B cell (primary cell): ENCODE measurements around the gene P2RX6. TPM values are rescaled to one million over a fixed set of nuclear protein-coding genes. Genes with fewer than 3 reads are reported as not detected.

Experiments used
- ATAC-seq: fragments of 200-7000 bp; cut with Tn5 transposase; one replicate; pipeline ENCODE4 v1.10.0; 2021; ENCODE audit warnings: low read depth, mild to moderate bottlenecking, moderate number of reproducible peaks, moderate library complexity
- CTCF ChIA-PET: fragments of 350-600 bp; sonication (Branson Sonifier 250); formaldehyde crosslinking; loops from one replicate; lab custom pipeline; 2021; ENCODE audit warnings: antibody characterized with exemption, inconsistent platforms; lab: Charles Lee
- POLR2A ChIA-PET: fragments of 350-600 bp; sonication (Branson Sonifier 250); formaldehyde crosslinking; loops from one replicate; lab custom pipeline; 2021; ENCODE audit warnings: antibody characterized with exemption; lab: Charles Lee
- DNase-seq: peaks from one replicate; pipeline ENCODE4 v3.0.0; 2013
- H2AFZ ChIP-seq: 2 replicates; pipeline ENCODE4 v1.6.1; 2012; ENCODE audit warnings: mild to moderate bottlenecking, low read depth, low read length; ENCODE audit not compliant: insufficient read depth, poor library complexity, severe bottlenecking
- H3K27ac ChIP-seq, 2 donors: 1 replicate in 1 of 2; 2 replicates in 1 of 2; pipeline ENCODE4 v1.5.1; 2012 to 2013; ENCODE audit warnings: low read length in 2 of 2, mild to moderate bottlenecking in 2 of 2, moderate library complexity in 1 of 2
- H3K27me3 ChIP-seq, 4 experiments: fragments of 200-600 bp in 1 of 4; sonication (generic) in 1 of 4; replicated peaks in 1 of 4; 1 replicate in 2 of 4; 2 replicates in 2 of 4; pipeline versions ENCODE4 v1.6.1 to v1.7.0; 2013 to 2016; ENCODE audit warnings: low read length in 3 of 4, mild to moderate bottlenecking in 2 of 4, mixed read lengths in 1 of 4, moderate library complexity in 1 of 4; ENCODE audit not compliant: insufficient read depth in 4 of 4, control insufficient read depth in 3 of 4; ENCODE audit errors: control extremely low read depth in 1 of 4
- H3K36me3 ChIP-seq, 2 experiments: replicated peaks in 1 of 2; 1 replicate in 1 of 2; 2 replicates in 1 of 2; pipeline versions ENCODE4 v1.6.1 to v1.7.1; 2013; ENCODE audit warnings: low read length in 1 of 2; ENCODE audit not compliant: insufficient read depth in 2 of 2, control insufficient read depth in 1 of 2; ENCODE audit errors: control extremely low read depth in 1 of 2, extremely low read depth in 1 of 2
- H3K4me1 ChIP-seq, 2 donors: fragments of 200-600 bp in 1 of 2; sonication (generic) in 1 of 2; 1 replicate in 1 of 2; 2 replicates in 1 of 2; pipeline versions ENCODE4 v1.5.1 to v1.6.1; 2013 to 2017; ENCODE audit warnings: low read length in 2 of 2; ENCODE audit not compliant: control insufficient read depth in 2 of 2, insufficient read depth in 2 of 2
- H3K4me2 ChIP-seq: replicated peaks from 2 replicates; pipeline ENCODE3; 2012; ENCODE audit warnings: mild to moderate bottlenecking, low read depth, low read length; ENCODE audit not compliant: poor library complexity, severe bottlenecking
- H3K4me3 ChIP-seq, 5 experiments: fragments of 200-600 bp in 1 of 5; sonication (generic) in 1 of 5; 1 replicate in 3 of 5; 2 replicates in 2 of 5; pipeline versions ENCODE4 v1.5.1 to v1.7.0; 2011 to 2016; ENCODE audit warnings: low read length in 4 of 5, mild to moderate bottlenecking in 4 of 5, low read depth in 2 of 5, control low read depth in 1 of 5, moderate library complexity in 1 of 5; ENCODE audit not compliant: insufficient read depth in 1 of 5; ENCODE audit errors: control extremely low read depth in 1 of 5, extremely low read depth in 1 of 5
- H3K79me2 ChIP-seq: fragments of 200-600 bp; sonication (generic); one replicate; pipeline ENCODE4 v1.6.0; 2016; ENCODE audit warnings: low read length; ENCODE audit not compliant: control insufficient read depth, insufficient read depth
- H3K9ac ChIP-seq: fragments of 200-600 bp; sonication (generic); 2 replicates; pipeline ENCODE4 v1.6.1; 2017; ENCODE audit warnings: mild to moderate bottlenecking, low read length, moderate library complexity
- H3K9me3 ChIP-seq, 3 donors: one replicate each; pipeline versions ENCODE4 v1.6.1 to v1.7.1; 2013; ENCODE audit warnings: low read length in 2 of 3; ENCODE audit not compliant: control insufficient read depth in 2 of 3, insufficient read depth in 1 of 3; ENCODE audit errors: control extremely low read depth in 1 of 3
- H4K20me1 ChIP-seq: 2 replicates; pipeline ENCODE4 v1.6.0; 2012; ENCODE audit warnings: mild to moderate bottlenecking, low read length; ENCODE audit not compliant: insufficient read depth, control insufficient read depth, poor library complexity, severe bottlenecking
- H3K27ac Mint-ChIP-seq: one replicate; pipeline ENCODE4 v1.8.0; 2021; ENCODE audit warnings: mixed read lengths
- H3K27me3 Mint-ChIP-seq: one replicate; pipeline ENCODE4 v1.8.0; 2021; ENCODE audit warnings: mixed read lengths
- H3K4me1 Mint-ChIP-seq: one replicate; pipeline ENCODE4 v1.8.0; 2021; ENCODE audit warnings: mixed read lengths
- H3K4me3 Mint-ChIP-seq: one replicate; pipeline ENCODE4 v1.8.0; 2021; ENCODE audit warnings: mixed read lengths
- H3K9me3 Mint-ChIP-seq: one replicate; pipeline ENCODE4 v1.8.0; 2022; ENCODE audit warnings: mixed read lengths; ENCODE audit not compliant: insufficient read depth
- EZH2 ChIP-seq: IDR thresholded peaks from 2 replicates; pipeline ENCODE4 v1.6.1; 2012; ENCODE audit warnings: borderline replicate concordance, low read depth, mild to moderate bottlenecking, moderate library complexity, low read length; ENCODE audit not compliant: insufficient read depth, poor library complexity, severe bottlenecking
- WGBS: methylation state at CpG from one replicate; pipeline ENCODE4 v1.1.5; 2013; ENCODE audit warnings: missing lambda C conversion rate; ENCODE audit not compliant: insufficient coverage; 5-methylcytosine and 5-hydroxymethylcytosine counted together
- intact Hi-C: fragments of 100-400 bp; cut with micrococcal nuclease; formaldehyde crosslinking; loops from one replicate; pipeline ENCODE4 v1.10.0; 2022
- polyA plus RNA-seq: library from polyadenylated mRNA; depleted of rRNA; stranded (reverse); fragments of >200 nt; gene quantifications from 2 replicates; pipeline ENCODE4 v1.2.3, GENCODE V29; 2012
- total RNA-seq, 2 donors: library from RNA; stranded (reverse); fragments of 120-200 nt in 1 of 2; gene quantifications; 1 replicate in 1 of 2; 2 replicates in 1 of 2; pipeline versions ENCODE4 v1.2.3 to v1.2.4, GENCODE V29; 2013 to 2022
- TF ChIP-seq, protein P1 (sequence below): fragments of 200-600 bp; IDR thresholded peaks from one replicate; pipeline ENCODE4 v1.8.0; 2022; ENCODE audit warnings: antibody characterized with exemption, mild to moderate bottlenecking

The P2RX6 gene
- total and polyA plus RNA-seq, 2 donors (not counting 1 experiment from before 2014, with no cell fraction given): 0.49 to 0.79 TPM

DNA sequence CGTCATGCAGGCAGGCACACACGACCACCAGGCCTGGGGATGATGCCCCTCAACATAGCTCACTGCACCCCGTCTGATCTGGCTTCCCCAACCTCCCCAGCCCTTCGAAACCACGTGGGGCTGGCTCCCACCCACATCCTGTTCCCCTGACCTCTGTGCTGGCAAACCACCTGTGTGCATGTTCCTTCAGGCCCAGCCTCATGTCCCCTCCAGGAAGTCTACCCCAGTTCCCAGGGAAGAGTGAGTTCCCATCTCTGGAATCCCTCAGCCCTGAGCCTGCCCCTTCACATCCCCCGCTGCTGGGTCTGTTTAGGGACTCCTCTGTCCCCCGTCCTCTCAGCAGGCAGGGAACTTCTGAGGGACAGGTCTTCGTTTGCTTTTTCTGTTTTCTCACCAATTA, 10.3 kb downstream of the P2RX6 start:
- ATAC-seq (no peak), DNase-seq (no peak)
- H3K27ac ChIP-seq: no peak overlapping the region

More for the DNA sequence above, 10.3 kb downstream of the P2RX6 start:
- no peak overlapping the region for H3K27ac Mint-ChIP-seq
- intact Hi-C loops: no loop called here
- no peaks in the 10 kb centered on the region for H4K20me1 ChIP-seq
- no peak overlapping the region for H3K4me3 ChIP-seq
- H3K4me2 ChIP-seq: no peak overlapping the region
- H3K27me3 Mint-ChIP-seq: peaks cover 16% of the 10 kb centered on the region
- no peaks in the 10 kb centered on the region for H3K79me2 ChIP-seq
- no peaks in the 10 kb centered on the region for H3K9me3 Mint-ChIP-seq
- no peaks in the 10 kb centered on the region for H3K9me3 ChIP-seq
- H3K27me3 ChIP-seq: peaks cover 0 to 7% (median 0%) of the 10 kb centered on the region in 4 experiments
- CTCF ChIA-PET: no interaction called here
- H3K4me3 Mint-ChIP-seq: no peak overlapping the region
- TF ChIP-seq, protein P1, sequence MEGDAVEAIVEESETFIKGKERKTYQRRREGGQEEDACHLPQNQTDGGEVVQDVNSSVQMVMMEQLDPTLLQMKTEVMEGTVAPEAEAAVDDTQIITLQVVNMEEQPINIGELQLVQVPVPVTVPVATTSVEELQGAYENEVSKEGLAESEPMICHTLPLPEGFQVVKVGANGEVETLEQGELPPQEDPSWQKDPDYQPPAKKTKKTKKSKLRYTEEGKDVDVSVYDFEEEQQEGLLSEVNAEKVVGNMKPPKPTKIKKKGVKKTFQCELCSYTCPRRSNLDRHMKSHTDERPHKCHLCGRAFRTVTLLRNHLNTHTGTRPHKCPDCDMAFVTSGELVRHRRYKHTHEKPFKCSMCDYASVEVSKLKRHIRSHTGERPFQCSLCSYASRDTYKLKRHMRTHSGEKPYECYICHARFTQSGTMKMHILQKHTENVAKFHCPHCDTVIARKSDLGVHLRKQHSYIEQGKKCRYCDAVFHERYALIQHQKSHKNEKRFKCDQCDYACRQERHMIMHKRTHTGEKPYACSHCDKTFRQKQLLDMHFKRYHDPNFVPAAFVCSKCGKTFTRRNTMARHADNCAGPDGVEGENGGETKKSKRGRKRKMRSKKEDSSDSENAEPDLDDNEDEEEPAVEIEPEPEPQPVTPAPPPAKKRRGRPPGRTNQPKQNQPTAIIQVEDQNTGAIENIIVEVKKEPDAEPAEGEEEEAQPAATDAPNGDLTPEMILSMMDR: no peak
- TF ChIP-seq EZH2: no peak
- H3K36me3 ChIP-seq: no peaks in the 10 kb centered on the region
- H3K4me1 ChIP-seq: no peaks in the 10 kb centered on the region
- WGBS: 39% methylated on average over 5 of the region's 8 CpGs
- no peak overlapping the region for H3K9ac ChIP-seq
- H3K4me1 Mint-ChIP-seq: peaks cover 4% of the 10 kb centered on the region
- POLR2A ChIA-PET: no interaction called here
- no peak overlapping the region for H2AFZ ChIP-seq
